RWPE1 (cell line): ENCODE data around the gene PTGER3.

ENCODE experiments used
- CTCF ChIA-PET: fragments of 350-600 bp; sonication (Branson Sonifier 250); formaldehyde crosslinking; extraction: SDS; loops from one replicate; lab custom pipeline; 2021; lab: Yijun Ruan, JAX
- POLR2A ChIA-PET: fragments of 400-600 bp; formaldehyde crosslinking; extraction: SDS; loops from one replicate; lab custom pipeline; 2020; ENCODE audit warnings: antibody characterized with exemption; ENCODE audit not compliant: low non-redundant PET; lab: Yijun Ruan, JAX
- DNase-seq: peaks from one replicate; pipeline ENCODE4 v3.0.0; 2012; ENCODE audit warnings: low spot score
- H3K27ac ChIP-seq: fragments of 450-650 bp; 2 replicates; pipeline ENCODE4 v1.5.1; 2017
- CTCF ChIP-seq: fragments of 450-650 bp; conservative IDR thresholded peaks from 2 replicates; pipeline ENCODE4 v1.5.1; 2017; ENCODE audit warnings: low read depth, mild to moderate bottlenecking

PTGER3 gene

GRCh38 chr1:71033136-71033535 is 14.5 kb downstream of the PTGER3 start:
- ChIA-PET CTCF (interaction anchor here (0.5 to 0.6 kb wide), 2 partner anchors 54 to 376 kb away, joined by 3 to 5 read pairs; no protein-coding TSS in a partner anchor), POLR2A (no interaction called here)
- H3K27ac ChIP-seq, result no peak overlapping the region
- no peak for TF ChIP-seq CTCF
- DNase-seq, result no peak

GRCh38 chr1:71031426-71031825 is 16.2 kb downstream of the PTGER3 start:
- no peak for TF ChIP-seq CTCF
- POLR2A ChIA-PET, result no interaction called here
- no peak for DNase-seq
- CTCF ChIA-PET, result no interaction called here
- no peak overlapping the region for H3K27ac ChIP-seq

- TF ChIP-seq CTCF, result no peak
- CTCF ChIA-PET, result interaction anchor here (1.0 kb wide), 1 partner anchor 10 kb away, joined by 4 read pairs; no protein-coding TSS in a partner anchor
- H3K27ac ChIP-seq, result no peak overlapping the region
- DNase-seq, result no peak
- POLR2A ChIA-PET, result no interaction called here
Measured at GRCh38 chr1:71030026-71030425, 17.6 kb downstream of the PTGER3 start.

GRCh38 chr1:71028981-71029380 is 18.6 kb downstream of the PTGER3 start:
- no peak for TF ChIP-seq CTCF
- DNase-seq, result no peak
- CTCF ChIA-PET, result no interaction called here
- POLR2A ChIA-PET, result no interaction called here
- H3K27ac ChIP-seq, result no peak overlapping the region

- ChIA-PET POLR2A (no interaction called here), CTCF (no interaction called here)
- no peak for TF ChIP-seq CTCF
- no peak overlapping the region for H3K27ac ChIP-seq
- no peak for DNase-seq
Measured at GRCh38 chr1:71027991-71028390, 19.6 kb downstream of the PTGER3 start.

- POLR2A ChIA-PET, result no interaction called here
- no peak for TF ChIP-seq CTCF
- H3K27ac ChIP-seq, result no peak overlapping the region
- CTCF ChIA-PET, result no interaction called here
- no peak for DNase-seq
Measured at GRCh38 chr1:71026093-71026492, 21.5 kb downstream of the PTGER3 start.

GRCh38 chr1:71023515-71023914 is 24.1 kb downstream of the PTGER3 start:
- no peak for DNase-seq
- TF ChIP-seq CTCF, result no peak
- H3K27ac ChIP-seq, result no peak overlapping the region
- POLR2A ChIA-PET, result no interaction called here
- CTCF ChIA-PET, result no interaction called here
